ENCODE measurements around the gene SDHAF2. TPM values are rescaled to one million over a fixed set of nuclear protein-coding genes. Genes with fewer than 3 reads are reported as not detected.
"Not testable (repeated sequence)": the region's sequence is repeated elsewhere in the genome, so short reads cannot be mapped to it uniquely, and the experiment has no call there.

The SDHAF2 gene
- total and polyA plus RNA-seq, 2 of the 13 experiments (the other 11 are each of a cell fraction or from before 2014, with no cell fraction given): 44.2 to 70.4 TPM

GRCh38 chr11:61429346-61429690 lies 606 bp upstream of the SDHAF2 start (continued):
- TF ChIP-seq ZNF670 (CRISPR knock-in tag; IDR thresholded peaks at IDR 0.05; ENCODE audit: borderline replicate concordance): no peak

GRCh38 chr11:61430839-61431238 lies 915 bp downstream of the SDHAF2 start:
- in situ Hi-C loops (cut with HindIII; ENCODE audit: extremely low pct_ligation_motif_present, low pct_unique_long_range_greater_than_20kb); BruUV-seq (replicated peaks); H2AFZ ChIP-seq (ENCODE audit: low read length); FAIRE-seq; CTCF ChIA-PET (ENCODE audit: low intra/inter-chr PET ratio, low total read pairs); H3K9me3 ChIP-seq (ENCODE audit: low read length); ATAC-seq; intact Hi-C loops (cut with micrococcal nuclease; ENCODE audit: unreplicated experiment); DNase-seq (ENCODE audit: low spot score); H3K27me3 ChIP-seq (ENCODE audit: control insufficient read depth in 1 of 2, insufficient read depth in 2 of 2, low read length in 2 of 2): not testable (repeated sequence)
- TF ChIP-seq ZNF441 (CRISPR knock-in tag; IDR thresholded peaks at IDR 0.05; ENCODE audit: borderline replicate concordance) (peak; percentile 92; the same call in 1 of the 2 replicates), ZBTB38 (CRISPR knock-in tag; IDR thresholded peaks at IDR 0.05) (peak; percentile 39; the same call in 1 of the 2 replicates)
- H3K9ac ChIP-seq (ENCODE audit: insufficient read depth, low read depth, low read length): peak overlapping the region; percentile 96
- H3K4me1 ChIP-seq (ENCODE audit: insufficient read depth, low read length): peaks cover 67% of the 10 kb centered on the region
- H3K79me2 ChIP-seq (ENCODE audit: insufficient read depth, low read length): peaks cover 70% of the 10 kb centered on the region
- peak overlapping the region; percentile 74 for H3K4me2 ChIP-seq (ENCODE audit: low read depth, low read length)
- H3K4me3 ChIP-seq (replicated peaks in 1 of 3; ENCODE audit: insufficient read depth in 1 of 3, low read depth in 2 of 3, low read length in 3 of 3): peak overlapping the region; percentile 66 to 99 (median 84)
- POLR2A ChIA-PET: interaction anchor here (2.4 to 2.6 kb wide), 2 partner anchors 39 to 137 kb away, joined by 8 to 29 read pairs; partner anchors contain the start of genes TMEM216 and VWCE
- WGBS (ENCODE audit: low lambda C conversion rate): 37% methylated on average over 10 of the region's 10 CpGs
- H4K20me1 ChIP-seq (ENCODE audit: insufficient read depth, low read length): peaks cover 18% of the 10 kb centered on the region
- H3K27ac ChIP-seq (ENCODE audit: extremely low read length, insufficient read depth, low read length): peak overlapping the region; percentile 100
- peaks cover 0 to 32% of the 10 kb centered on the region in 2 experiments; a peak in 4 of 5 replicates for H3K36me3 ChIP-seq (replicated peaks in 1 of 2; ENCODE audit: control insufficient read depth in 1 of 2, insufficient read depth in 2 of 2, low read length in 2 of 2)

GRCh38 chr11:61437496-61437895 lies 7.6 kb downstream of the SDHAF2 start:
- 96% methylated on average over 5 of the region's 5 CpGs for WGBS (ENCODE audit: low lambda C conversion rate)
- BruUV-seq (replicated peaks): no TSS peak
- no peak for FAIRE-seq

More at GRCh38 chr11:61437496-61437895, 7.6 kb downstream of the SDHAF2 start:
- in situ Hi-C loops (cut with HindIII; ENCODE audit: extremely low pct_ligation_motif_present, low pct_unique_long_range_greater_than_20kb) (no loop called here), intact Hi-C loops (cut with micrococcal nuclease; ENCODE audit: unreplicated experiment) (no loop called here)
- H3K9me3 ChIP-seq (ENCODE audit: low read length): no peaks in the 10 kb centered on the region
- ATAC-seq (no peak), DNase-seq (ENCODE audit: low spot score) (no peak)
- peaks cover 19% of the 10 kb centered on the region; the same call in 1 of the 2 replicates for H4K20me1 ChIP-seq (ENCODE audit: insufficient read depth, low read length)
- no peak overlapping the region for H3K4me2 ChIP-seq (ENCODE audit: low read depth, low read length)
- no peak overlapping the region for H2AFZ ChIP-seq (ENCODE audit: low read length)
- TF ChIP-seq ZNF460 (CRISPR knock-in tag; IDR thresholded peaks at IDR 0.05; ENCODE audit: borderline replicate concordance) (peak; percentile 25; the same call in 1 of the 2 replicates), PATZ1 (CRISPR knock-in tag; IDR thresholded peaks at IDR 0.05) (no peak)
- H3K79me2 ChIP-seq (ENCODE audit: insufficient read depth, low read length): peaks cover 43% of the 10 kb centered on the region
- H3K27ac ChIP-seq (ENCODE audit: extremely low read length, insufficient read depth, low read length): no peak overlapping the region
- peaks cover 18 to 41% of the 10 kb centered on the region in 2 experiments for H3K36me3 ChIP-seq (replicated peaks in 1 of 2; ENCODE audit: control insufficient read depth in 1 of 2, insufficient read depth in 2 of 2, low read length in 2 of 2)
- H3K4me3 ChIP-seq (replicated peaks in 1 of 3; ENCODE audit: insufficient read depth in 1 of 3, low read depth in 2 of 3, low read length in 3 of 3): no peak overlapping the region
- H3K27me3 ChIP-seq (ENCODE audit: control insufficient read depth in 1 of 2, insufficient read depth in 2 of 2, low read length in 2 of 2): no peaks in the 10 kb centered on the region
- H3K4me1 ChIP-seq (ENCODE audit: insufficient read depth, low read length): peaks cover 50% of the 10 kb centered on the region
- no peak overlapping the region for H3K9ac ChIP-seq (ENCODE audit: insufficient read depth, low read depth, low read length)
- ChIA-PET CTCF (ENCODE audit: low intra/inter-chr PET ratio, low total read pairs) (no interaction called here), POLR2A (no interaction called here)
